HEK293 (cell line): ENCODE results near the gene RTBDN.

Experiments
- CTCF ChIA-PET: fragments of 350-600 bp; formaldehyde crosslinking; extraction: SDS; loops from one replicate; lab custom pipeline; 2021; ENCODE audit warnings: antibody characterized with exemption; lab: Yijun Ruan, JAX
- POLR2A ChIA-PET: fragments of 300-600 bp; formaldehyde crosslinking; extraction: SDS; loops from one replicate; lab custom pipeline; 2020; ENCODE audit warnings: antibody characterized with exemption, inconsistent platforms; lab: Yijun Ruan, JAX
- H3K27ac ChIP-seq: fragments of 200-500 bp; sonication (Bioruptor generic); 2 replicates; pipeline ENCODE4 v1.5.1; 2014; ENCODE audit warnings: low read depth, low read length, control low read depth, inconsistent platforms; ENCODE audit errors: extremely low read depth
- H3K36me3 ChIP-seq, 2 experiments: fragments of 200-500 bp in 1 of 2; sonication (Bioruptor generic) in 1 of 2; 1 replicate in 1 of 2; 2 replicates in 1 of 2; pipeline ENCODE4 v1.5.1; 2014 to 2017; ENCODE audit warnings: inconsistent platforms in 2 of 2, low read length in 2 of 2; ENCODE audit not compliant: control insufficient read depth in 2 of 2, insufficient read depth in 1 of 2
- H3K4me1 ChIP-seq: fragments of 200-500 bp; sonication (Bioruptor generic); 2 replicates; pipeline ENCODE4 v1.5.1; 2014; ENCODE audit warnings: mild to moderate bottlenecking, low read length, inconsistent platforms; ENCODE audit not compliant: control insufficient read depth, insufficient read depth
- H3K4me3 ChIP-seq: 2 replicates; pipeline ENCODE4 v1.5.1; 2011; ENCODE audit warnings: low read depth, mild to moderate bottlenecking, control low read depth, low read length, moderate library complexity
- H3K9me3 ChIP-seq: fragments of 200-500 bp; sonication (Bioruptor generic); 2 replicates; pipeline ENCODE4 v1.5.1; 2014; ENCODE audit warnings: low read depth, low read length, inconsistent platforms; ENCODE audit not compliant: control insufficient read depth, insufficient read depth
- FEZF1 ChIP-seq: fragments of 450-650 bp; formaldehyde crosslinking; IDR thresholded peaks from 2 replicates; pipeline ENCODE4 v1.5.1; 2016; ENCODE audit warnings: missing biosample characterization, missing genetic modification characterization
- HOXD13 ChIP-seq: sonication (generic); formaldehyde crosslinking; IDR thresholded peaks from 2 replicates; pipeline ENCODE4 v1.8.0; 2022; ENCODE audit warnings: missing genetic modification reagents, borderline replicate concordance
- MYNN ChIP-seq: fragments of 450-650 bp; formaldehyde crosslinking; IDR thresholded peaks from 2 replicates; pipeline ENCODE4 v1.5.1; 2016; ENCODE audit warnings: missing biosample characterization, missing genetic modification characterization, borderline replicate concordance
- SP3 ChIP-seq: fragments of 450-650 bp; formaldehyde crosslinking; IDR thresholded peaks from 2 replicates; pipeline ENCODE4 v1.5.1; 2016; ENCODE audit warnings: missing biosample characterization, missing genetic modification characterization
- WT1 ChIP-seq: fragments of 450-650 bp; formaldehyde crosslinking; IDR thresholded peaks from 2 replicates; pipeline ENCODE4 v1.5.1; 2016; ENCODE audit warnings: missing biosample characterization, missing genetic modification characterization
- ZNF114 ChIP-seq: fragments of 450-650 bp; formaldehyde crosslinking; IDR thresholded peaks from 2 replicates; pipeline ENCODE4 v1.5.0; 2017; ENCODE audit warnings: missing biosample characterization, missing genetic modification characterization
- ZNF132 ChIP-seq: fragments of 450-650 bp; formaldehyde crosslinking; IDR thresholded peaks from 2 replicates; pipeline ENCODE4 v1.5.1; 2017; ENCODE audit warnings: missing biosample characterization, missing genetic modification characterization, borderline replicate concordance
- ZNF146 ChIP-seq: fragments of 450-650 bp; formaldehyde crosslinking; IDR thresholded peaks from 2 replicates; pipeline ENCODE4 v1.5.1; 2016; ENCODE audit warnings: missing biosample characterization, missing genetic modification characterization
- ZNF2 ChIP-seq: fragments of 450-650 bp; formaldehyde crosslinking; IDR thresholded peaks from 2 replicates; pipeline ENCODE4 v1.5.1; 2016; ENCODE audit warnings: missing biosample characterization, missing genetic modification characterization
- ZNF23 ChIP-seq: fragments of 450-650 bp; formaldehyde crosslinking; IDR thresholded peaks from 2 replicates; pipeline ENCODE4 v1.5.1; 2016; ENCODE audit warnings: missing biosample characterization, missing genetic modification characterization, borderline replicate concordance
- ZNF239 ChIP-seq: fragments of 450-650 bp; formaldehyde crosslinking; IDR thresholded peaks from 2 replicates; pipeline ENCODE4 v1.5.1; 2016; ENCODE audit warnings: missing biosample characterization, missing genetic modification characterization
- ZNF311 ChIP-seq: fragments of 450-650 bp; formaldehyde crosslinking; IDR thresholded peaks from 2 replicates; pipeline ENCODE4 v1.5.1; 2017; ENCODE audit warnings: missing biosample characterization, missing genetic modification characterization, borderline replicate concordance
- ZNF37A ChIP-seq: fragments of 450-650 bp; IDR thresholded peaks from 2 replicates; pipeline ENCODE4 v1.5.1; 2018; ENCODE audit warnings: missing biosample characterization, missing genetic modification characterization
- ZNF404 ChIP-seq: fragments of 450-650 bp; formaldehyde crosslinking; IDR thresholded peaks from 2 replicates; pipeline ENCODE4 v1.5.1; 2017; ENCODE audit warnings: missing biosample characterization, missing genetic modification characterization
- ZNF416 ChIP-seq: fragments of 450-650 bp; formaldehyde crosslinking; IDR thresholded peaks from 2 replicates; pipeline ENCODE4 v1.5.1; 2016; ENCODE audit warnings: missing biosample characterization, missing genetic modification characterization
- ZNF501 ChIP-seq: fragments of 450-650 bp; formaldehyde crosslinking; IDR thresholded peaks from 2 replicates; pipeline ENCODE4 v1.5.1; 2016; ENCODE audit warnings: missing biosample characterization, missing genetic modification characterization
- ZNF555 ChIP-seq: fragments of 450-650 bp; formaldehyde crosslinking; conservative IDR thresholded peaks from 2 replicates; pipeline ENCODE4 v1.5.1; 2017; ENCODE audit warnings: missing biosample characterization, mild to moderate bottlenecking, missing genetic modification characterization, inconsistent platforms
- ZNF623 ChIP-seq: fragments of 450-650 bp; formaldehyde crosslinking; IDR thresholded peaks from 2 replicates; pipeline ENCODE4 v1.5.1; 2016; ENCODE audit warnings: missing biosample characterization, missing genetic modification characterization
- ZNF654 ChIP-seq: fragments of 450-650 bp; formaldehyde crosslinking; IDR thresholded peaks from 2 replicates; pipeline ENCODE4 v1.5.1; 2016; ENCODE audit warnings: low read depth, missing biosample characterization, missing genetic modification characterization
- ZNF701 ChIP-seq: fragments of 450-650 bp; formaldehyde crosslinking; IDR thresholded peaks from 2 replicates; pipeline ENCODE4 v1.5.1; 2016; ENCODE audit warnings: missing biosample characterization, missing genetic modification characterization
- ZNF792 ChIP-seq: fragments of 450-650 bp; formaldehyde crosslinking; IDR thresholded peaks from 2 replicates; pipeline ENCODE4 v1.5.1; 2016; ENCODE audit warnings: missing biosample characterization, missing genetic modification characterization
- TF ChIP-seq, protein P1 (sequence below): fragments of 450-650 bp; formaldehyde crosslinking; IDR thresholded peaks from 2 replicates; pipeline ENCODE4 v1.5.1; 2016; ENCODE audit warnings: missing biosample characterization, missing genetic modification characterization
- TF ChIP-seq, protein P2 (sequence below): fragments of 450-650 bp; formaldehyde crosslinking; IDR thresholded peaks from 2 replicates; pipeline ENCODE4 v1.5.1; 2016; ENCODE audit warnings: missing biosample characterization, missing genetic modification characterization, borderline replicate concordance
- TF ChIP-seq, protein P3 (sequence below): fragments of 450-650 bp; formaldehyde crosslinking; conservative IDR thresholded peaks from 2 replicates; pipeline ENCODE4 v1.5.1; 2016; ENCODE audit warnings: low read depth, missing biosample characterization, missing genetic modification characterization

The RTBDN gene

DNA sequence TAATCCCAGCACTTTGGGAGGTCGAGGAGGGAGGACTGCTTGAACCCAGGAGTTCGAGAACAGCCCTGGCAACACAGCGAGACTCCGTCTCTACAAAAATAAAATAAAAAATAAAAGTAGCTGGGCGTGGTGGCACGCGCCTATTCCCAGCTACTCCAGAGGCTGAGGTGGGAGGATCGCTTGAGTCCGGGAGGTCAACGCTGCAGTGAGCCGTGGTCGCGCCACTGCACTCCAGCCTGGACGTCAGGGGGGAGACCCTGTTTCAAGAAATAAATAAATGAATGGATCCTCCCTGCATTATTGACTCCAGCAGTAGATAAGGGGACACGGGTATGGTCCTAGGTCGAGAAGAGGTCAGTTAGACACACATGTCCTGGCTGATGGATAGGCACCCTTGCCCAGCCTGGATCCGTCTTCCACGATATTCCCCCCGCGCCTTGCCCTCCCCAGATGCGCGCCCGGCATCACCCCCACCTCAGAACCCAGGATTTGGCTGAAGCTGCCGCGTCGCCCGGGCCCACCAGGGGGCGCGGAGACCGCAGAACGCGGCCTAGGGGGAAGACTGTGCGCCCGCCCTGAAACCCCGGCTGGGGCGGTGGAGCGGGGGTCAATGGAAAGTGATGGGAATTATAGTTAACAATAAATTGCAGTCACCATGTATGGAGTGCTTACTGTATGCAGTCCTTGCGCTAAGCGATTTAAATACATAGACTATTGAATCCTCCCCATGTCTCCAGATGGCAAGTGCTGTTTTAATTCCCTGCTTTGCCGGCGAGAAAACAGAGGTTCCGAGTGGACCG, 57.0 kb downstream of the RTBDN start:
- peak overlapping the region; percentile 39 for H3K4me3 ChIP-seq
- no peaks in the 10 kb centered on the region for H3K36me3 ChIP-seq
- peaks cover 4% of the 10 kb centered on the region; the same call in 1 of the 2 replicates for H3K4me1 ChIP-seq
- ChIA-PET POLR2A (interaction anchor here (0.8 to 3.3 kb wide), 5 partner anchors 12 to 22 kb away, joined by 3 to 42 read pairs (median 4); partner anchors contain the start of gene JUNB), CTCF (interaction anchor here (0.6 to 11.4 kb wide), 22 partner anchors 10 to 1674 kb away, joined by 3 to 234 read pairs (median 4); partner anchors contain the start of genes GET3, JUNB, PRDX2 and THSD8)
- H3K9me3 ChIP-seq = no peaks in the 10 kb centered on the region
- H3K27ac ChIP-seq = no peak overlapping the region
- TF ChIP-seq HOXD13 (no peak), ZNF132 (tag by site-specific recombination) (no peak), ZNF555 (tag by site-specific recombination) (no peak), ZNF701 (tag by site-specific recombination) (no peak), ZNF239 (no peak), ZNF37A (tag by site-specific recombination) (no peak), ZNF501 (tag by site-specific recombination) (no peak), ZNF23 (tag by site-specific recombination) (no peak), ZNF404 (tag by site-specific recombination) (no peak), ZNF146 (no peak), WT1 (tag by site-specific recombination) (0 out of 2 replicates have a peak, but pooled peaks have one; percentile 26), ZNF416 (tag by site-specific recombination) (no peak), ZNF2 (tag by site-specific recombination) (peak; percentile 81), ZNF311 (tag by site-specific recombination) (no peak), SP3 (tag by site-specific recombination) (no peak), MYNN (no peak), ZNF623 (tag by site-specific recombination) (no peak), FEZF1 (tag by site-specific recombination) (no peak), ZNF792 (tag by site-specific recombination) (peak; percentile 99), ZNF114 (no peak), ZNF654 (tag by site-specific recombination) (peak; percentile 54)
- TF ChIP-seq, protein P1, sequence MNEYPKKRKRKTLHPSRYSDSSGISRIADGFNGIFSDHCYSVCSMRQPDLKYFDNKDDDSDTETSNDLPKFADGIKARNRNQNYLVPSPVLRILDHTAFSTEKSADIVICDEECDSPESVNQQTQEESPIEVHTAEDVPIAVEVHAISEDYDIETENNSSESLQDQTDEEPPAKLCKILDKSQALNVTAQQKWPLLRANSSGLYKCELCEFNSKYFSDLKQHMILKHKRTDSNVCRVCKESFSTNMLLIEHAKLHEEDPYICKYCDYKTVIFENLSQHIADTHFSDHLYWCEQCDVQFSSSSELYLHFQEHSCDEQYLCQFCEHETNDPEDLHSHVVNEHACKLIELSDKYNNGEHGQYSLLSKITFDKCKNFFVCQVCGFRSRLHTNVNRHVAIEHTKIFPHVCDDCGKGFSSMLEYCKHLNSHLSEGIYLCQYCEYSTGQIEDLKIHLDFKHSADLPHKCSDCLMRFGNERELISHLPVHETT (tag by site-specific recombination) = no peak
- TF ChIP-seq, protein P2, sequence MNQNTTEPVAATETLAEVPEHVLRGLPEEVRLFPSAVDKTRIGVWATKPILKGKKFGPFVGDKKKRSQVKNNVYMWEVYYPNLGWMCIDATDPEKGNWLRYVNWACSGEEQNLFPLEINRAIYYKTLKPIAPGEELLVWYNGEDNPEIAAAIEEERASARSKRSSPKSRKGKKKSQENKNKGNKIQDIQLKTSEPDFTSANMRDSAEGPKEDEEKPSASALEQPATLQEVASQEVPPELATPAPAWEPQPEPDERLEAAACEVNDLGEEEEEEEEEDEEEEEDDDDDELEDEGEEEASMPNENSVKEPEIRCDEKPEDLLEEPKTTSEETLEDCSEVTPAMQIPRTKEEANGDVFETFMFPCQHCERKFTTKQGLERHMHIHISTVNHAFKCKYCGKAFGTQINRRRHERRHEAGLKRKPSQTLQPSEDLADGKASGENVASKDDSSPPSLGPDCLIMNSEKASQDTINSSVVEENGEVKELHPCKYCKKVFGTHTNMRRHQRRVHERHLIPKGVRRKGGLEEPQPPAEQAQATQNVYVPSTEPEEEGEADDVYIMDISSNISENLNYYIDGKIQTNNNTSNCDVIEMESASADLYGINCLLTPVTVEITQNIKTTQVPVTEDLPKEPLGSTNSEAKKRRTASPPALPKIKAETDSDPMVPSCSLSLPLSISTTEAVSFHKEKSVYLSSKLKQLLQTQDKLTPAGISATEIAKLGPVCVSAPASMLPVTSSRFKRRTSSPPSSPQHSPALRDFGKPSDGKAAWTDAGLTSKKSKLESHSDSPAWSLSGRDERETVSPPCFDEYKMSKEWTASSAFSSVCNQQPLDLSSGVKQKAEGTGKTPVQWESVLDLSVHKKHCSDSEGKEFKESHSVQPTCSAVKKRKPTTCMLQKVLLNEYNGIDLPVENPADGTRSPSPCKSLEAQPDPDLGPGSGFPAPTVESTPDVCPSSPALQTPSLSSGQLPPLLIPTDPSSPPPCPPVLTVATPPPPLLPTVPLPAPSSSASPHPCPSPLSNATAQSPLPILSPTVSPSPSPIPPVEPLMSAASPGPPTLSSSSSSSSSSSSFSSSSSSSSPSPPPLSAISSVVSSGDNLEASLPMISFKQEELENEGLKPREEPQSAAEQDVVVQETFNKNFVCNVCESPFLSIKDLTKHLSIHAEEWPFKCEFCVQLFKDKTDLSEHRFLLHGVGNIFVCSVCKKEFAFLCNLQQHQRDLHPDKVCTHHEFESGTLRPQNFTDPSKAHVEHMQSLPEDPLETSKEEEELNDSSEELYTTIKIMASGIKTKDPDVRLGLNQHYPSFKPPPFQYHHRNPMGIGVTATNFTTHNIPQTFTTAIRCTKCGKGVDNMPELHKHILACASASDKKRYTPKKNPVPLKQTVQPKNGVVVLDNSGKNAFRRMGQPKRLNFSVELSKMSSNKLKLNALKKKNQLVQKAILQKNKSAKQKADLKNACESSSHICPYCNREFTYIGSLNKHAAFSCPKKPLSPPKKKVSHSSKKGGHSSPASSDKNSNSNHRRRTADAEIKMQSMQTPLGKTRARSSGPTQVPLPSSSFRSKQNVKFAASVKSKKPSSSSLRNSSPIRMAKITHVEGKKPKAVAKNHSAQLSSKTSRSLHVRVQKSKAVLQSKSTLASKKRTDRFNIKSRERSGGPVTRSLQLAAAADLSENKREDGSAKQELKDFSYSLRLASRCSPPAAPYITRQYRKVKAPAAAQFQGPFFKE (tag by site-specific recombination) = no peak
- TF ChIP-seq, protein P3, sequence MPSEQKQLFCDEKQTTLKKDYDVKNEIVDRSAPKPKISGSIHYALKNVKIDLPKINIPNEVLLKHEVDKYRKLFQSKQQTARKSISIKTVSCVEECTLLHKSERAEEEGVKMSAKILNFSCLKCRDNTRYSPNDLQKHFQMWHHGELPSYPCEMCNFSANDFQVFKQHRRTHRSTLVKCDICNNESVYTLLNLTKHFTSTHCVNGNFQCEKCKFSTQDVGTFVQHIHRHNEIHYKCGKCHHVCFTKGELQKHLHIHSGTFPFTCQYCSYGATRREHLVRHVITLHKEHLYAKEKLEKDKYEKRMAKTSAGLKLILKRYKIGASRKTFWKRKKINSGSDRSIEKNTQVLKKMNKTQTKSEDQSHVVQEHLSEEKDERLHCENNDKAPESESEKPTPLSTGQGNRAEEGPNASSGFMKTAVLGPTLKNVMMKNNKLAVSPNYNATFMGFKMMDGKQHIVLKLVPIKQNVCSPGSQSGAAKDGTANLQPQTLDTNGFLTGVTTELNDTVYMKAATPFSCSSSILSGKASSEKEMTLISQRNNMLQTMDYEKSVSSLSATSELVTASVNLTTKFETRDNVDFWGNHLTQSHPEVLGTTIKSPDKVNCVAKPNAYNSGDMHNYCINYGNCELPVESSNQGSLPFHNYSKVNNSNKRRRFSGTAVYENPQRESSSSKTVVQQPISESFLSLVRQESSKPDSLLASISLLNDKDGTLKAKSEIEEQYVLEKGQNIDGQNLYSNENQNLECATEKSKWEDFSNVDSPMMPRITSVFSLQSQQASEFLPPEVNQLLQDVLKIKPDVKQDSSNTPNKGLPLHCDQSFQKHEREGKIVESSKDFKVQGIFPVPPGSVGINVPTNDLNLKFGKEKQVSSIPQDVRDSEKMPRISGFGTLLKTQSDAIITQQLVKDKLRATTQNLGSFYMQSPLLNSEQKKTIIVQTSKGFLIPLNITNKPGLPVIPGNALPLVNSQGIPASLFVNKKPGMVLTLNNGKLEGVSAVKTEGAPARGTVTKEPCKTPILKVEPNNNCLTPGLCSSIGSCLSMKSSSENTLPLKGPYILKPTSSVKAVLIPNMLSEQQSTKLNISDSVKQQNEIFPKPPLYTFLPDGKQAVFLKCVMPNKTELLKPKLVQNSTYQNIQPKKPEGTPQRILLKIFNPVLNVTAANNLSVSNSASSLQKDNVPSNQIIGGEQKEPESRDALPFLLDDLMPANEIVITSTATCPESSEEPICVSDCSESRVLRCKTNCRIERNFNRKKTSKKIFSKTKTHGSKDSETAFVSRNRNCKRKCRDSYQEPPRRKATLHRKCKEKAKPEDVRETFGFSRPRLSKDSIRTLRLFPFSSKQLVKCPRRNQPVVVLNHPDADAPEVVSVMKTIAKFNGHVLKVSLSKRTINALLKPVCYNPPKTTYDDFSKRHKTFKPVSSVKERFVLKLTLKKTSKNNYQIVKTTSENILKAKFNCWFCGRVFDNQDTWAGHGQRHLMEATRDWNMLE (tag by site-specific recombination) = no peak; the same call in 1 of the 2 replicates
